H9 (cell line): Measurements from ENCODE around the gene RPGRIP1L. TPM values are rescaled to one million over a fixed set of nuclear protein-coding genes. Genes with fewer than 3 reads are reported as not detected.

Source experiments
- DNase-seq: peaks from one replicate; pipeline ENCODE4 v3.0.0-alpha.2; 2017
- H2AFZ ChIP-seq: one replicate; pipeline ENCODE4 v1.6.1; 2013; ENCODE audit warnings: mild to moderate bottlenecking, low read length, control low read depth, moderate library complexity
- H2AK5ac ChIP-seq: 2 replicates; pipeline ENCODE4 v1.6.1; 2013; ENCODE audit warnings: low read length, control low read depth, mixed read lengths; ENCODE audit not compliant: insufficient read length
- H2BK120ac ChIP-seq: one replicate; pipeline ENCODE4 v1.6.1; 2013; ENCODE audit warnings: low read depth, mild to moderate bottlenecking, low read length, control low read depth, inconsistent platforms; ENCODE audit not compliant: poor library complexity, severe bottlenecking
- H2BK12ac ChIP-seq: 2 replicates; pipeline ENCODE4 v1.6.1; 2013; ENCODE audit warnings: low read length, control low read depth, mixed read lengths, low read depth; ENCODE audit not compliant: insufficient read length
- H2BK15ac ChIP-seq: 2 replicates; pipeline ENCODE4 v1.6.1; 2013; ENCODE audit warnings: low read depth, low read length, control low read depth
- H2BK20ac ChIP-seq: one replicate; pipeline ENCODE4 v1.6.1; 2013; ENCODE audit warnings: low read depth, mild to moderate bottlenecking, low read length, control low read depth, inconsistent platforms; ENCODE audit not compliant: poor library complexity, severe bottlenecking
- H2BK5ac ChIP-seq: 2 replicates; pipeline ENCODE4 v1.6.1; 2013; ENCODE audit warnings: low read length, control low read depth, mixed read lengths; ENCODE audit not compliant: insufficient read length
- H3K14ac ChIP-seq: 2 replicates; pipeline ENCODE4 v1.6.1; 2013; ENCODE audit warnings: low read length, control low read depth; ENCODE audit not compliant: insufficient read depth
- H3K18ac ChIP-seq: 2 replicates; pipeline ENCODE4 v1.6.1; 2013; ENCODE audit warnings: low read depth, mild to moderate bottlenecking, mixed read lengths, low read length, control low read depth; ENCODE audit not compliant: insufficient read length
- H3K23ac ChIP-seq: 2 replicates; pipeline ENCODE4 v1.6.1; 2013; ENCODE audit warnings: low read length, control low read depth, mixed read lengths, low read depth; ENCODE audit not compliant: insufficient read length
- H3K23me2 ChIP-seq: 2 replicates; pipeline ENCODE4 v1.6.1; 2013; ENCODE audit warnings: low read depth, mild to moderate bottlenecking, mixed read lengths, low read length, control low read depth; ENCODE audit not compliant: insufficient read length, poor library complexity, severe bottlenecking
- H3K27ac ChIP-seq: 2 replicates; pipeline ENCODE4 v1.5.1; 2013; ENCODE audit warnings: low read length, control low read depth, mixed read lengths, low read depth; ENCODE audit not compliant: insufficient read length
- H3K27me3 ChIP-seq: 2 replicates; pipeline ENCODE4 v1.6.1; 2013; ENCODE audit warnings: low read length, control low read depth, inconsistent platforms; ENCODE audit not compliant: insufficient read depth
- H3K4ac ChIP-seq: 2 replicates; pipeline ENCODE4 v1.6.1; 2013; ENCODE audit warnings: low read depth, mild to moderate bottlenecking, control low read depth, inconsistent platforms, low read length, moderate library complexity
- H3K4me1 ChIP-seq: 2 replicates; pipeline ENCODE4 v1.6.1; 2013; ENCODE audit warnings: low read length, control low read depth, inconsistent platforms; ENCODE audit not compliant: insufficient read depth
- H3K4me2 ChIP-seq: 2 replicates; pipeline ENCODE4 v1.6.1; 2013; ENCODE audit warnings: low read length, control low read depth, mixed read lengths; ENCODE audit not compliant: insufficient read length, insufficient read depth
- H3K56ac ChIP-seq: 2 replicates; pipeline ENCODE4 v1.6.1; 2013; ENCODE audit warnings: low read depth, mild to moderate bottlenecking, mixed read lengths, low read length, control low read depth; ENCODE audit not compliant: insufficient read length
- H3K79me1 ChIP-seq: 2 replicates; pipeline ENCODE4 v1.6.1; 2013; ENCODE audit warnings: low read depth, mild to moderate bottlenecking, moderate library complexity, low read length, control low read depth, inconsistent platforms; ENCODE audit not compliant: insufficient read depth, poor library complexity, severe bottlenecking
- H3K79me2 ChIP-seq: 2 replicates; pipeline ENCODE4 v1.6.1; 2013; ENCODE audit warnings: low read length, control low read depth, inconsistent platforms; ENCODE audit not compliant: insufficient read depth
- H3K9ac ChIP-seq: 2 replicates; pipeline ENCODE4 v1.6.1; 2013; ENCODE audit warnings: low read length, control low read depth, mixed read lengths; ENCODE audit not compliant: insufficient read length; ENCODE audit errors: extremely low read depth
- H3K9me3 ChIP-seq: one replicate; pipeline ENCODE4 v1.6.1; 2013; ENCODE audit warnings: low read depth, low read length, inconsistent platforms; ENCODE audit not compliant: control insufficient read depth
- H3T11ph ChIP-seq: one replicate; pipeline ENCODE4 v1.6.1; 2013; ENCODE audit warnings: mild to moderate bottlenecking, low read length, control low read depth, inconsistent platforms
- H4K20me1 ChIP-seq: one replicate; pipeline ENCODE4 v1.6.1; 2013; ENCODE audit not compliant: control insufficient read depth, insufficient read length, insufficient read depth
- H4K5ac ChIP-seq: 2 replicates; pipeline ENCODE4 v1.6.1; 2013; ENCODE audit warnings: low read depth, mild to moderate bottlenecking, mixed read lengths, low read length, control low read depth; ENCODE audit not compliant: insufficient read length
- H4K8ac ChIP-seq: replicated peaks from 2 replicates; pipeline ENCODE4 v1.6.1; 2013; ENCODE audit warnings: low read length, control low read depth, mixed read lengths, low read depth; ENCODE audit not compliant: insufficient read length
- H4K91ac ChIP-seq: 2 replicates; pipeline ENCODE4 v1.6.1; 2013; ENCODE audit warnings: low read depth, mild to moderate bottlenecking, moderate library complexity, mixed read lengths, low read length, control low read depth; ENCODE audit not compliant: insufficient read length
- H3K27ac Mint-ChIP-seq, 3 experiments: 2 replicates in 2 of 3; 3 replicates in 1 of 3; pipeline ENCODE4 v1.8.0; 2020 to 2021; ENCODE audit warnings: mixed read lengths in 3 of 3, mild to moderate bottlenecking in 1 of 3, moderate library complexity in 1 of 3
- H3K27me3 Mint-ChIP-seq: 2 replicates; pipeline ENCODE4 v1.8.0; 2021; ENCODE audit warnings: low read depth, mild to moderate bottlenecking, moderate library complexity, mixed read lengths
- H3K36me3 Mint-ChIP-seq, 3 experiments: 2 replicates in 2 of 3; 3 replicates in 1 of 3; pipeline ENCODE4 v1.8.0; 2020 to 2021; ENCODE audit warnings: low read depth in 3 of 3, mixed read lengths in 3 of 3; ENCODE audit not compliant: insufficient read depth in 1 of 3
- H3K4me1 Mint-ChIP-seq, 2 experiments: 2 replicates each; pipeline ENCODE4 v1.8.0; 2020; ENCODE audit warnings: mixed read lengths in 2 of 2
- H3K4me3 Mint-ChIP-seq, 2 experiments: 2 replicates in 1 of 2; 3 replicates in 1 of 2; pipeline ENCODE4 v1.8.0; 2020 to 2021; ENCODE audit warnings: mild to moderate bottlenecking in 2 of 2, mixed read lengths in 2 of 2, moderate library complexity in 1 of 2
- H3K9me3 Mint-ChIP-seq, 2 experiments: 2 replicates in 1 of 2; 3 replicates in 1 of 2; pipeline ENCODE4 v1.8.0; 2020; ENCODE audit warnings: mild to moderate bottlenecking in 2 of 2, mixed read lengths in 2 of 2, moderate library complexity in 1 of 2
- CTCF ChIP-seq: fragments of 200-600 bp; sonication (generic); conservative IDR thresholded peaks from 3 replicates; pipeline ENCODE4 v1.8.0; 2021; ENCODE audit warnings: antibody characterized with exemption, mild to moderate bottlenecking
- WGBS: extraction: QIAGEN DNeasy Blood & Tissue Kit; methylation state at CpG from one replicate; pipeline ENCODE4 v1.1.7; 2013; ENCODE audit warnings: missing lambda C conversion rate, low lambda C conversion rate, mixed read lengths; ENCODE audit not compliant: insufficient read length; ENCODE audit errors: extremely low coverage; 5-methylcytosine and 5-hydroxymethylcytosine counted together
- total RNA-seq: library from RNA; stranded (reverse); gene quantifications from 2 replicates; pipeline ENCODE4 v1.2.1, GENCODE V29; 2021

Gene RPGRIP1L
- total RNA-seq, 1 experiment from 2014 or later: 11.7 TPM

GRCh38 chr16:53632526-53632925 is 71.1 kb downstream of the RPGRIP1L start:
- Mint-ChIP-seq H3K27me3 (no peaks in the 10 kb centered on the region), H3K9me3 (no peaks in the 10 kb centered on the region), H3K4me3 (no peak overlapping the region), H3K36me3 (peaks cover 0 to 7% (median 0%) of the 10 kb centered on the region in 3 experiments; a peak in 3 of 7 replicates), H3K27ac (peak overlapping the region in 1 of 3 experiments; percentile 8; a peak in 1 of 7 replicates), H3K4me1 (peaks cover 0 to 3% of the 10 kb centered on the region in 2 experiments; a peak in 1 of 4 replicates)
- no peak for DNase-seq
- H3K14ac ChIP-seq: no peak overlapping the region
- no peak overlapping the region for H2BK5ac ChIP-seq
- H3K23ac ChIP-seq: no peak overlapping the region
- no peak overlapping the region for H2BK12ac ChIP-seq
- TF ChIP-seq CTCF: no peak
- no peaks in the 10 kb centered on the region for H3K4me1 ChIP-seq
- H3K4ac ChIP-seq: no peak overlapping the region
- no peak overlapping the region for H3K4me2 ChIP-seq
- H3K18ac ChIP-seq: no peak overlapping the region
- H3K79me1 ChIP-seq: no peaks in the 10 kb centered on the region
- no peak overlapping the region for H3K9ac ChIP-seq
- H2BK15ac ChIP-seq: no peak overlapping the region
- no peak overlapping the region for H2AK5ac ChIP-seq
- no peaks in the 10 kb centered on the region for H3K23me2 ChIP-seq
- no peak overlapping the region for H2BK20ac ChIP-seq
- H3T11ph ChIP-seq: no peak overlapping the region
- H3K27ac ChIP-seq: no peak overlapping the region
- no peak overlapping the region for H4K8ac ChIP-seq
- no peak overlapping the region for H2AFZ ChIP-seq
- H4K91ac ChIP-seq: no peak overlapping the region
- no peaks in the 10 kb centered on the region for H3K27me3 ChIP-seq
- H3K9me3 ChIP-seq: no peaks in the 10 kb centered on the region
- H4K20me1 ChIP-seq: no peaks in the 10 kb centered on the region
- no CpG with 5 or more reads among the region's 2 CpGs for WGBS
- H4K5ac ChIP-seq: no peak overlapping the region
- no peaks in the 10 kb centered on the region for H3K79me2 ChIP-seq
- H2BK120ac ChIP-seq: no peak overlapping the region
- H3K56ac ChIP-seq: no peak overlapping the region
